Gastroesophageal sphincter (tissue), 3 donors: ENCODE data around the gene GNB1.

Source experiments
- EP300 ChIP-seq: sonication (generic); formaldehyde crosslinking; IDR thresholded peaks from one replicate; pipeline ENCODE4 v1.6.1; 2017; ENCODE audit warnings: antibody characterized with exemption, mild to moderate bottlenecking
- POLR2A ChIP-seq, 2 donors: fragments of 450-650 bp; IDR thresholded peaks; one replicate each; pipeline ENCODE4 v1.6.1; 2017; ENCODE audit warnings: antibody characterized with exemption in 2 of 2, mild to moderate bottlenecking in 2 of 2, moderate library complexity in 1 of 2
- POLR2AphosphoS5 ChIP-seq: sonication (generic); formaldehyde crosslinking; IDR thresholded peaks from one replicate; pipeline ENCODE4 v1.6.1; 2017; ENCODE audit warnings: antibody characterized with exemption
- TF ChIP-seq, protein P1 (sequence below), 4 experiments: fragments of 200-600 bp in 2 of 4; fragments of 450-650 bp in 2 of 4; sonication (generic) in 1 of 4; IDR thresholded peaks; one replicate each; pipeline ENCODE4 v1.5.1; 2017 to 2019; ENCODE audit warnings: antibody characterized with exemption in 4 of 4, mild to moderate bottlenecking in 2 of 4, moderate library complexity in 2 of 4

DNA sequence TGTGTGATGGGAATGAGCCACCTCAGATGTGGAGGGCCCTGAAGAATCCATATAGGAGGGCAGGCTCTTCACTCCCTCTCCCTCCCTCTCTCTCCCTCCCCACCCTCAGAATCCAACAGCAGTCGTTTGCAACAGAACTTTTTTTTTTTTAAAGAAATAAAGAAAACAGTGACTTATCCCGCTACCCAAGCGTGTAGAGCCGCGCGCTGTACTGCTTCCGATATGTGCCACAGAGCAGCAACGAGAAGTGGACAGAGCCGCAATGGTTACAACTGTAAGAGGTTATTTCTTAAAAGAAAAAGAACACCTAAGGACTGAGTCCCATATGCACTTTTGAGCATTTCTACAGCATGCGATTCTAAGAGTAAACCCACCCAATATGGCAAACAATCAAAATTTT lies 105.2 kb downstream of the GNB1 start:
- TF ChIP-seq, protein P1, sequence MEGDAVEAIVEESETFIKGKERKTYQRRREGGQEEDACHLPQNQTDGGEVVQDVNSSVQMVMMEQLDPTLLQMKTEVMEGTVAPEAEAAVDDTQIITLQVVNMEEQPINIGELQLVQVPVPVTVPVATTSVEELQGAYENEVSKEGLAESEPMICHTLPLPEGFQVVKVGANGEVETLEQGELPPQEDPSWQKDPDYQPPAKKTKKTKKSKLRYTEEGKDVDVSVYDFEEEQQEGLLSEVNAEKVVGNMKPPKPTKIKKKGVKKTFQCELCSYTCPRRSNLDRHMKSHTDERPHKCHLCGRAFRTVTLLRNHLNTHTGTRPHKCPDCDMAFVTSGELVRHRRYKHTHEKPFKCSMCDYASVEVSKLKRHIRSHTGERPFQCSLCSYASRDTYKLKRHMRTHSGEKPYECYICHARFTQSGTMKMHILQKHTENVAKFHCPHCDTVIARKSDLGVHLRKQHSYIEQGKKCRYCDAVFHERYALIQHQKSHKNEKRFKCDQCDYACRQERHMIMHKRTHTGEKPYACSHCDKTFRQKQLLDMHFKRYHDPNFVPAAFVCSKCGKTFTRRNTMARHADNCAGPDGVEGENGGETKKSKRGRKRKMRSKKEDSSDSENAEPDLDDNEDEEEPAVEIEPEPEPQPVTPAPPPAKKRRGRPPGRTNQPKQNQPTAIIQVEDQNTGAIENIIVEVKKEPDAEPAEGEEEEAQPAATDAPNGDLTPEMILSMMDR (IDR thresholded peaks at IDR 0.05): no peak
- TF ChIP-seq POLR2AphosphoS5 (no peak), POLR2A (IDR thresholded peaks at IDR 0.05) (no peak), EP300 (no peak)
